HCT116 (cell line): ENCODE results near the gene ZNF469. TPM values are rescaled to one million over a fixed set of nuclear protein-coding genes. Genes with fewer than 3 reads are reported as not detected.

Experiments used
- ATAC-seq: fragments of 200-7000 bp; cut with Tn5 transposase; 2 replicates; pipeline ENCODE4 v1.9.1; 2020; ENCODE audit warnings: mild to moderate bottlenecking, moderate library complexity
- BruUV-seq: library from RNA; stranded (reverse); fragments of 400-500 nt; replicated peaks from 2 replicates; lab custom pipeline; 2021; lab: Mats Ljungman, UMichigan
- CTCF ChIA-PET: fragments of 300-600 bp; sonication (Branson Sonifier 250); formaldehyde crosslinking; loops from one replicate; lab custom pipeline; 2021; ENCODE audit warnings: antibody characterized with exemption; lab: Charles Lee
- POLR2A ChIA-PET: fragments of 300-600, 350-600 bp; sonication (Branson Sonifier 250); formaldehyde crosslinking; loops from one replicate; lab custom pipeline; 2021; ENCODE audit warnings: antibody characterized with exemption; lab: Charles Lee
- RAD21 ChIA-PET, 2 experiments: fragments of 300-600 bp; sonication (Branson Sonifier 250); formaldehyde crosslinking; loops; one replicate each; lab custom pipeline; 2023; ENCODE audit warnings: low total read pairs in 2 of 2; ENCODE audit not compliant: uncharacterized antibody in 2 of 2, unreplicated experiment in 2 of 2, low non-redundant PET in 1 of 2; lab: Charles Lee
- DNase-seq: peaks from one replicate; pipeline ENCODE4 v3.0.0-alpha.2; 2010; ENCODE audit warnings: low read depth, low spot score
- H2AFZ ChIP-seq: fragments of 200-600 bp; shearing (Covaris generic), sonication (generic); 2 replicates; pipeline ENCODE4 v1.6.1; 2017; ENCODE audit warnings: low read depth, mixed run types, mixed read lengths, antibody characterized with exemption, low read length; ENCODE audit not compliant: poor library complexity, severe bottlenecking
- H3K27ac ChIP-seq: 2 replicates; pipeline ENCODE4 v1.5.1; 2012; ENCODE audit warnings: low read depth, low read length
- H3K27me3 ChIP-seq: fragments of 200-600 bp; sonication (generic); 2 replicates; pipeline ENCODE4 v1.6.1; 2016; ENCODE audit warnings: mixed run types, low read length, mixed read lengths; ENCODE audit not compliant: insufficient read depth
- H3K36me3 ChIP-seq, 2 experiments: fragments of 200-500 bp in 1 of 2; fragments of 200-600 bp in 1 of 2; sonication (Bioruptor generic) in 1 of 2; sonication (generic) in 1 of 2; 2 replicates each; pipeline versions ENCODE4 v1.5.1 to v1.6.1; 2014 to 2016; ENCODE audit warnings: low read length in 2 of 2, inconsistent platforms in 1 of 2, mixed read lengths in 1 of 2, mixed run types in 1 of 2; ENCODE audit not compliant: insufficient read depth in 2 of 2, control insufficient read depth in 1 of 2
- H3K4me1 ChIP-seq, 2 experiments: fragments of 200-600 bp in 1 of 2; sonication (generic) in 1 of 2; 2 replicates each; pipeline versions ENCODE4 v1.5.1 to v1.6.1; 2012 to 2017; ENCODE audit warnings: low read length in 2 of 2, inconsistent platforms in 1 of 2, mild to moderate bottlenecking in 1 of 2, mixed read lengths in 1 of 2, mixed run types in 1 of 2, moderate library complexity in 1 of 2; ENCODE audit not compliant: insufficient read depth in 2 of 2, control insufficient read depth in 1 of 2
- H3K4me2 ChIP-seq: fragments of 200-600 bp; sonication (generic); 2 replicates; pipeline ENCODE4 v1.6.1; 2017; ENCODE audit warnings: mixed run types, low read length, mixed read lengths
- H3K4me3 ChIP-seq, 2 experiments: fragments of 200-600 bp in 1 of 2; sonication (generic) in 1 of 2; replicated peaks in 1 of 2; 2 replicates each; pipeline ENCODE4 v1.5.1; 2011 to 2016; ENCODE audit warnings: low read length in 2 of 2, control low read depth in 1 of 2, low read depth in 1 of 2, mild to moderate bottlenecking in 1 of 2, mixed read lengths in 1 of 2, mixed run types in 1 of 2
- H3K79me2 ChIP-seq: fragments of 200-600 bp; sonication (generic); 2 replicates; pipeline ENCODE4 v1.6.1; 2017; ENCODE audit warnings: mild to moderate bottlenecking, mixed run types, low read length, moderate library complexity, mixed read lengths; ENCODE audit not compliant: insufficient read depth
- H3K9ac ChIP-seq: fragments of 200-600 bp; sonication (generic); 2 replicates; pipeline ENCODE4 v1.6.1; 2016; ENCODE audit warnings: low read length, mixed read lengths
- H3K9me2 ChIP-seq: fragments of 200-600 bp; sonication (generic), shearing (Covaris generic); 2 replicates; pipeline ENCODE4 v1.6.1; 2017; ENCODE audit warnings: mixed run types, mild to moderate bottlenecking, moderate library complexity; ENCODE audit not compliant: insufficient read depth
- H3K9me3 ChIP-seq, 2 experiments: fragments of 200-500 bp in 1 of 2; fragments of 200-600 bp in 1 of 2; sonication (Bioruptor generic) in 1 of 2; sonication (generic) in 1 of 2; 2 replicates each; pipeline ENCODE4 v1.6.1; 2014 to 2017; ENCODE audit warnings: low read length in 2 of 2, mixed read lengths in 2 of 2, inconsistent platforms in 1 of 2, low read depth in 1 of 2, mild to moderate bottlenecking in 1 of 2, mixed run types in 1 of 2, moderate library complexity in 1 of 2; ENCODE audit not compliant: control insufficient read depth in 1 of 2, insufficient read depth in 1 of 2
- H4K20me1 ChIP-seq: fragments of 200-600 bp; sonication (generic), shearing (Covaris generic); 2 replicates; pipeline ENCODE4 v1.6.1; 2017; ENCODE audit warnings: mixed run types, mild to moderate bottlenecking, moderate library complexity; ENCODE audit not compliant: insufficient read depth
- CTCF ChIP-seq, 3 experiments: fragments of 200-600 bp in 1 of 3; sonication (generic) in 1 of 3; IDR thresholded peaks in 2 of 3; conservative IDR thresholded peaks in 1 of 3; 2 replicates each; pipeline ENCODE4 v1.5.1; 2012 to 2017; ENCODE audit warnings: low read depth in 2 of 3, low read length in 2 of 3, antibody characterized with exemption in 1 of 3, borderline replicate concordance in 1 of 3, control low read depth in 1 of 3, mild to moderate bottlenecking in 1 of 3, mixed read lengths in 1 of 3, mixed run types in 1 of 3, moderate library complexity in 1 of 3; ENCODE audit not compliant: insufficient read depth in 1 of 3
- REST ChIP-seq: IDR thresholded peaks from 2 replicates; pipeline ENCODE4 v1.6.1; 2012; ENCODE audit warnings: low read depth
- intact Hi-C: fragments of 100-400 bp; cut with micrococcal nuclease; formaldehyde crosslinking; loops from 2 replicates; pipeline ENCODE4 v1.10.0; 2022
- total RNA-seq: library from RNA; stranded (reverse); gene quantifications from one replicate; pipeline ENCODE4 v1.2.1, GENCODE V29; 2021; ENCODE audit not compliant: unreplicated experiment

The ZNF469 gene
- total RNA-seq, 1 experiment from 2014 or later: 5.9 TPM

GRCh38 chr16:88428616-88429386 is 46.0 kb downstream of the ZNF469 start:
- H2AFZ ChIP-seq: no peak overlapping the region
- POLR2A ChIA-PET: no interaction called here
- ATAC-seq: no peak

More at GRCh38 chr16:88428616-88429386, 46.0 kb downstream of the ZNF469 start:
- no peaks in the 10 kb centered on the region for H4K20me1 ChIP-seq
- TF ChIP-seq CTCF (IDR thresholded peaks at IDR 0.05 in 2 of 3, conservative IDR thresholded peaks at IDR 0.05 in 1 of 3; ENCODE audit: borderline replicate concordance in 1 of 3, insufficient read depth in 1 of 3, low read depth in 2 of 3, low read length in 2 of 3): peak in 1 of 3 experiments; percentile 32; a peak in 2 of 6 replicates
- TF ChIP-seq REST: no peak
- TF ChIP-seq, all 23 proteins: peak for 1
- Histone ChIP-seq H3K4me1 (no peaks in the 10 kb centered on the region), H3K36me3 (no peaks in the 10 kb centered on the region), H3K79me2 (no peaks in the 10 kb centered on the region), H3K9me3 (no peaks in the 10 kb centered on the region), H3K27me3 (no peaks in the 10 kb centered on the region), H3K27ac (no peak overlapping the region), H3K4me2 (no peak overlapping the region), H3K9me2 (no peaks in the 10 kb centered on the region), H3K9ac (no peak overlapping the region), H3K4me3 (no peak overlapping the region)
- intact Hi-C loops: no loop called here
- BruUV-seq: no TSS peak
- ChIA-PET CTCF (no interaction called here), RAD21 (no interaction called here)
- DNase-seq: no peak
